Myocyte (in vitro differentiated cells): Measurements from ENCODE around the gene SEC61A1. TPM values are rescaled to one million over a fixed set of nuclear protein-coding genes. Genes with fewer than 3 reads are reported as not detected.
A peak's percentile ranks its signal among the peaks of the same experiment; 100 is the strongest.

Experiments used
- DNase-seq: peaks from one replicate; pipeline ENCODE4 v3.0.0-alpha.2; 2012; ENCODE audit warnings: low read depth
- total RNA-seq: library from RNA; depleted of rRNA; stranded (reverse); fragments of >200 nt; gene quantifications from 2 replicates; pipeline ENCODE4 v1.2.3, GENCODE V29; 2014

SEC61A1 gene
- total RNA-seq, 1 donor from 2014 or later: 274 TPM

DNA sequence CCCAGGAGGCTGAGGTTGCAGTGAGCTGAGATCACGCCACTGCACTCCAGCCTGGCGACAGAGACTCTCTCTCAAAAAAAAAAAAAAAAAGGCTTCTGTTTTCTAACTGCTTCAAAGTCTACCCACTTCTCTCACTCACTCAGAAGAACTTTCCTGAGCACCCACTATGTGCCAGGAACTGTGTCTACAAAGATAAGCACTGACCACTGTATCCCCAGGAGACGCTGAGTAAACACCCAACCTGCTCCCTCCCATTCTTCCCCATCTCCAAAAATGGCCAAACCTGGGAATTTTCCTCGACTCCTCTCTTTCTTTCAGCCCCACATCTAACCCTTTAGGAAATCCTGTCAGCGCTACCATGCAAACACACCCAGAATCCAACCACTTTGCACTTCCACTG, 58.9 kb downstream of the SEC61A1 start:
- no peak for DNase-seq

DNA sequence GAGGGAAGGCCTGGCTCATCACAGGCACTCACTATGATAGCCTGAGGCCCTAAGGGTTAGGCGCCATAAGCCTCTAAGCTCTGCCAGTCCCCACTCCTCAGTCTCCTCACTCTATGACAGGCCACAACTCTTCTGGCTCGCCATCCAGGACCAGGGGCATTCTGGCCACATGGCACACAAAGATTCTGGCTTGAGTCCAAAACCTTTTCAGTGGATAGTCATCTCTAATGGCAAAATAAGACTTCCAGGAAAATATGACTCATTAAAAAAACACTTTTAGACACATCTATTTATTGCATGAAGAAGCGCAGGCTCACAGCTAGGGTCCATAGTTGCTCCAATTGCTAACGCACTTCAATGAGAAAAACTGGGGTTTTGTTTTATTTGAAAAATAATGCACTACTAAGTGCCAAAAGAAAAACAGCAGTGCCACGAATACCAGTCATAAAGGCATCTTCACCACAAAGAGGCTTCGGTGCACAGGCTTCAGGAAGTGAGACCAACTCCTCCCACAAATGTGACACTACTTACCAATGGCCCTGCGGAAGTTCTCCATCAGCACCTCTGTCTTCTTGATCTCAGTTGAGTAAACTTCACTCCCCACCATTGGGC, 60.2 kb downstream of the SEC61A1 start:
- DNase-seq: peak; percentile 96

DNA sequence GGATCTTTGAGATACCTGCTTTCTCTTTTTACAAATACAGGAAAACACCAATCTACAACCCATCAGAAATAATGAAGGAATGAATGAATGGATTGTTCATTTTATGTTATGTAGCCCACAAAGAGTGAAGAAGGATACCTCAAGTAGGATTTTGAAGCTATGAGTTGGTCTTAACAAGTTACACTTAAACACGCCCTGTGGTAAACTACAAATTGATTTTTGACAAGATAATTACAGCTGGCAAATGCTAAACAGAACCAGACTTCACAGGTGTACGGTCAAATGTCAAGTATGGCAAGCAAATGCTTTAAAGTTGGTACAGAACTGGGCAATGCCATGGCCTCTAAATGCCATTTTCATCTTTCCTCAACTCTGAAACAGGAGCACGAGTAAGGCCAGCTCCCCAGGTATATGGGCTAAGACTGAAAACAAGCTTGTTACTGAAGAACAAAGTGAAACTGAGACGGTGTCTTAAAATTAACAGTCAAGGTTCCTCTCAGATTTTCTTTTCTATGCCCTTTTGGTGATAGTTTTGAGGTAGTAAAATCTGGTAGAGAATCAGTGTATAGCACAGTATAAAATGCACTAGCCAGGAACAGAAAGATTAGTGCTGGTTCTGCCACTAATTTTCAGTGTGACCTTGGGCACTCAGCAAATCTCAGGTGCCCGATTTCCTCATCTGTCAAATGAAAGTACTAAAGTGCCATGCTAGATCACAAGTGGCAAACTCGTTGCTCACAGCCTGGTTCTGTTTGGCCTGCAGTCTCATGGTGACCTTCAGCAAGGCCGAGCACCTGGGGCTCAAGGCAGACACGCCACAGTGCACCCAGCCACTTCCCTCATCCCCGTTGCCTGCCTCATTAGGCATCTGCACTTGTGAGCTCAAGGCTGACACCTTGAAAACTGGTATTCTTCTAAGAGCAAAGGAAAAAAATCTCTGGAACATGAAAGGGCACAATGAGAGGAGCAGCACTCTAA, 61.9 kb downstream of the SEC61A1 start:
- DNase-seq: no peak

Other genes starting within 250 kb of the SEC61A1 start
- gene MGLL, start 229.9 kb upstream of the SEC61A1 start, total RNA-seq: 102 and 107 TPM in 2 replicates
- 0.05 and 0.64 TPM in 2 replicates for gene KBTBD12, start 137.2 kb upstream of the SEC61A1 start, total RNA-seq
- gene RUVBL1, start 71.4 kb downstream of the SEC61A1 start, total RNA-seq: 50.0 and 57.9 TPM in 2 replicates
- 5.7 and 8.6 TPM in 2 replicates for gene EEFSEC, start 101.0 kb downstream of the SEC61A1 start, total RNA-seq